HG03469 (cell line): ENCODE data around the gene PRRC2A.

Source experiments
- ATAC-seq: cut with Tn5 transposase; IDR thresholded peaks from one replicate; pipeline ENCODE4 v1.9.1; 2021; ENCODE audit warnings: mild to moderate bottlenecking, moderate library complexity, moderate number of reproducible peaks; ENCODE audit not compliant: unreplicated experiment

PRRC2A gene

DNA sequence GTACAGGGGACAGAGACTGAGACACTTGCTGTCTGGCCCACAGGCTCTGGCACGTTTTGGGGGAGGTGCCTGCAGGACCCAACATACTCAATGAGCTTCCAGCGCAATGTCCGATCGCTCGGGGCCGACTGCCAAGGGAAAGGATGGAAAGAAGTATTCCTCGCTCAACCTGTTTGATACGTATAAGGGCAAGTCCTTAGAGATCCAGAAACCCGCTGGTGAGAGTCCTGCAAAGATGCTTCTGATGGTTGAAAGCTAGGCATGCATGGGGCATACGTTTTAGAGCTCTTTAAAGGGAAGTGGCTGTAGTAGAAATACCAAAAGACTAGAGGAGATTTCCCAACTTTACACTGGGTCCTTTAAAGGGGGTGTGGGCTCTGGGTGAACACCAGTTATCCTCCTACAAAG lies 2.2 kb downstream of the PRRC2A start:
- ATAC-seq = no peak

DNA sequence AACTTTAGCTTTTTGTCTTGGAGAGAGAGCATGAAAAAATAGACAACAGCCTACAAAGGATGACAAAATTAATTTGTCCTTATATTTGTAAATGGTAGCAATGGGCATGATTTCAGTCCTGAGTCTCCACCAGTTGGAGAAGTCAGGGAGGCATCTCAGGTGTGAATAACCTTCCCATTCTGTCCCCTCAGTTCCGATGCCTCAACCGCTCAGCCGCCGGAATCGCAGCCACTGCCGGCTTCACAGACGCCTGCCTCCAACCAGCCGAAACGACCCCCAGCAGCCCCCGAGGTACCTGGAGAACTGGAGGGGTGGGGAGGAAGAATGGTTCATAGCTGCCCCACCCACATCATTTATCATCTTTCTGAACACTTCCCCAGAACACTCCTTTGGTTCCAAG lies 3.6 kb downstream of the PRRC2A start:
- no peak for ATAC-seq

DNA sequence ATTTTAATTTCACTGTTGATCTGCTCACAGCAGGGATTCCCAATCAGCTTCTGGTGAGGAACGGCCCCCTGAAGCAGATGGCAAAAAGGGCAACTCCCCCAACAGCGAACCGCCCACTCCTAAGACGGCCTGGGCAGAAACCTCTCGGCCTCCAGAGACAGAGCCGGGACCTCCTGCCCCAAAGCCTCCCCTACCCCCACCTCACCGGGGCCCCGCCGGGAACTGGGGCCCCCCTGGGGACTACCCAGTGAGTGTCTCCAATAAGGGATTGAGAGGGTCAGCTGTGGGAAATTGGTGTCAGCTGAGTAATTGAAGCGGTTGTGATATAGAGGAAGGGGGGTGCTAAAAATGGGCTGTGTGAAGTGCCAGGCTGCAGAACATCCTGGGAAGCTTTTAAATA lies 6.4 kb downstream of the PRRC2A start:
- no peak for ATAC-seq

DNA sequence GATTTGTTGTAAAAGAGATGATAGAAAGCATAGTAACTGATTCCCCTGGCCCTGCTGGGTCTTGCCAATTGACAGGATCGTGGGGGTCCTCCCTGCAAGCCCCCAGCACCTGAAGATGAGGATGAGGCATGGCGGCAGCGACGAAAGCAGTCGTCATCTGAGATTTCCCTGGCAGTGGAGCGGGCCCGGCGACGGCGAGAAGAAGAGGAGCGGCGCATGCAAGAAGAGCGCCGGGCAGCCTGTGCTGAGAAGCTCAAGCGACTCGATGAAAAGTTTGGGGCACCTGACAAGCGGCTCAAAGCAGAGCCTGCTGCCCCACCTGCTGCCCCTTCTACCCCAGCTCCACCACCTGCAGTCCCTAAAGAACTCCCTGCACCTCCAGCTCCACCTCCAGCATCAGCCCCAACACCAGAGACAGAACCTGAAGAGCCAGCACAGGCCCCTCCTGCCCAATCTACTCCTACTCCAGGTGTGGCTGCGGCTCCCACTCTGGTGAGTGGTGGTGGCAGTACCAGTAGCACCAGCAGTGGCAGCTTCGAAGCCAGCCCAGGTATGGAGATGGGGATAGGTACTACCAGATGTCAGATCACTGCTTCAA lies 7.3 kb downstream of the PRRC2A start:
- no peak for ATAC-seq

DNA sequence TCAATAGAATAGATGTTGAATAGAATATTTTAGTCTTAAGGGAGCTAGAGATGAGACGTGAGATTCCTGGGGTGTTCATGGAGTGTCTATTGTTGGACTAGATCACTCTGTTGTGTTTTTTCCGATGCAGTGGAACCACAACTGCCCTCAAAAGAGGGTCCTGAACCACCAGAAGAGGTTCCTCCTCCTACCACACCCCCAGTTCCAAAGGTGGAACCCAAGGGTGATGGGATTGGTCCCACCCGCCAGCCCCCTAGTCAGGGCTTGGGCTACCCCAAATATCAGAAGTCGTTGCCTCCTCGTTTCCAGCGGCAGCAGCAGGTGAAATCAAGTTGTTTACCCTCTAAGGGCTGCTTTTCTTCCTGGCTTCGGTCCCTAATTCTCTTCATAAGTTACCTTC lies 8.5 kb downstream of the PRRC2A start:
- ATAC-seq = no peak

DNA sequence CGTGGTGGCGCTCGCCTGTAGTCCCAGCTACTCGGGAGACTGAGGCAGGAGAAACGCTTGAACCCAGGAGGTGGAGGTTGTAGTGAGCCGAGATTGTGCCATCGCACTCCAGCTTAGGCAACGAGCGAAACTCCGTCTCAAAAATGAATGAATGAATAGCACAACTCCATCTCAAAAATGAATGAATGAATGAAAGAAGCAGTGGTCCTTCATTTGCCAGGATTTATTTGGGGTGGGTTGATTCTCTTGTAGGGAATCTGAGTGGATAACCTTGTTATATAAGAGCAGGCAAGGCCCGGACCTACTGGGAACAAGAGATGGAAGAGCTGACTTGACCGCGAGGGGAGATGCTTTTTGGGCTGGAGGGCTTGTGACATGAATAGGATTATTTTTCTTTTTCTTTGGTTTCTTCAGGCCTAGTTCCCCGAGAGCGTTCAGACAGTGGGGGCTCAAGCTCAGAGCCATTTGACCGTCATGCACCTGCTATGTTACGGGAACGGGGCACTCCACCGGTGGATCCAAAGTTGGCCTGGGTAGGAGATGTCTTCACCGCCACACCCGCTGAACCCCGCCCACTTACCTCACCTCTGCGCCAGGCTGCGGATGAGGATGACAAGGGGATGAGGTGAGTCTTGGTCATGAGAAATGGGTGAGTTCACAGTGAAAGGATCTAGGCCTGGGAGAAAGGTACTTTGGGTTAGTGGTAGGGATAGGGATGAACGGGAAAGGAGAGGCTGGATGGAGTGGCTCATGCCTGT lies 9.8 kb downstream of the PRRC2A start:
- ATAC-seq = no peak

DNA sequence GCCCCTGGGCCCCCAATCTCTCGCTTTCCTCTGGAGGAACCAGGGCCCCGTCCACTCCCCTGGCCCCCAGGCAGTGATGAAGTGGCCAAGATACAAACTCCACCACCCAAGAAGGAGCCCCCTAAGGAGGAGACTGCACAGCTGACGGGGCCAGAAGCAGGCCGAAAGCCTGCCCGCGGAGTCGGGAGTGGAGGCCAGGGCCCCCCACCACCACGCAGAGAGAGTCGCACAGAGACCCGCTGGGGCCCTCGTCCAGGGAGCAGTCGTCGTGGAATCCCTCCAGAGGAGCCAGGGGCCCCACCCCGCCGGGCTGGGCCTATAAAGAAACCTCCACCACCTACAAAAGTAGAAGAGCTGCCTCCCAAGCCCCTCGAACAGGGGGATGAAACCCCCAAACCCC lies 10.7 kb downstream of the PRRC2A start:
- ATAC-seq = no peak

DNA sequence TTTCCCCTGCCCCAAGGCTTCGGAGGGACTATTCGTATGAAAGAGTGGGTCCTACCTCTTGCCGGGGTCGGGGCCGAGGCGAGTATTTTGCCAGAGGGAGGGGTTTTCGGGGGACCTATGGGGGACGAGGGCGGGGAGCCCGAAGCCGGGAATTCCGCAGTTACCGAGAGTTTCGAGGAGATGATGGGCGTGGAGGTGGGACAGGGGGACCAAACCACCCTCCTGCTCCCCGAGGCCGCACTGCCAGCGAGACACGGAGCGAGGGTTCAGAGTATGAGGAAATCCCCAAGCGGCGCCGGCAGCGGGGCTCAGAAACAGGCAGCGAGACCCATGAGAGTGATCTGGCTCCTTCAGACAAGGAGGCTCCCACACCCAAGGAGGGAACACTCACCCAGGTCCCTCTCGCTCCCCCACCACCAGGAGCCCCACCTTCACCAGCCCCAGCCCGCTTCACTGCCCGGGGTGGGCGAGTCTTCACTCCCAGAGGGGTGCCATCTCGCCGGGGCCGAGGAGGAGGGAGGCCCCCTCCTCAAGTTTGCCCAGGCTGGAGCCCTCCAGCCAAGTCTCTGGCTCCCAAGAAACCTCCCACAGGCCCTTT lies 11.3 kb downstream of the PRRC2A start:
- ATAC-seq = no peak

DNA sequence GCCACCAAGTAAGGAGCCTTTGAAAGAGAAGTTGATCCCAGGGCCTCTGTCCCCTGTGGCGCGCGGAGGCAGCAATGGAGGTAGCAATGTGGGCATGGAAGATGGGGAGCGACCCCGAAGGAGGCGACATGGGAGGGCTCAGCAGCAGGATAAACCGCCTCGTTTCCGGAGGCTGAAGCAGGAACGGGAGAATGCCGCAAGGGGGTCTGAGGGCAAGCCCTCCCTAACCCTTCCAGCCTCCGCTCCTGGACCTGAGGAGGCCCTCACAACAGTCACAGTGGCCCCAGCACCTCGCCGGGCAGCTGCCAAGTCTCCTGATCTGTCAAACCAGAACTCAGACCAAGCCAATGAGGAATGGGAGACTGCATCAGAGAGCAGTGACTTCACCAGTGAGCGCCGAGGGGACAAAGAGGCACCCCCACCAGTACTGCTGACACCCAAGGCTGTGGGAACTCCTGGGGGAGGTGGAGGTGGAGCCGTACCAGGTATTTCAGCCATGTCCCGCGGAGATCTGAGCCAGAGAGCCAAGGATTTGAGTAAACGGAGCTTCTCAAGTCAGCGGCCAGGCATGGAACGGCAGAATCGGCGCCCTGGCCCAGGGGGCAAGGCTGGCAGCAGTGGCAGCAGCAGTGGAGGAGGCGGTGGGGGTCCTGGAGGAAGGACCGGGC lies 11.9 kb downstream of the PRRC2A start:
- no peak for ATAC-seq

DNA sequence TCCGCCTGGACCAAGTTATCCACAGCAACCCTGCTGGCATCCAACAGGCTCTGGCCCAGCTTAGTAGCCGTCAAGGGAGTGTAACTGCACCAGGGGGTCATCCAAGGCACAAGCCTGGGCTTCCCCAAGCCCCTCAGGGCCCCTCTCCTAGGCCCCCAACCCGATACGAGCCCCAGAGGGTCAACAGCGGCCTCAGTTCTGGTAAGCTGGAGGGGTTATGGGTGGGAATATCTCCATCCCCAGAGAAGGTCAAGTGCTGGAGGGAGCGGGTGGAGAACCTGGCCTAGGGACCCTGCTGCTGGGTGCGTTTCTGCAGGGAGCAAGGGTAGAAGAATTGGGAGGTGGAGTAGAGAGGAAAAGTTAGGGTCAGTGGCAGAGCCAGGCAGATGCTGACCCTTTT lies 12.9 kb downstream of the PRRC2A start:
- ATAC-seq = no peak

DNA sequence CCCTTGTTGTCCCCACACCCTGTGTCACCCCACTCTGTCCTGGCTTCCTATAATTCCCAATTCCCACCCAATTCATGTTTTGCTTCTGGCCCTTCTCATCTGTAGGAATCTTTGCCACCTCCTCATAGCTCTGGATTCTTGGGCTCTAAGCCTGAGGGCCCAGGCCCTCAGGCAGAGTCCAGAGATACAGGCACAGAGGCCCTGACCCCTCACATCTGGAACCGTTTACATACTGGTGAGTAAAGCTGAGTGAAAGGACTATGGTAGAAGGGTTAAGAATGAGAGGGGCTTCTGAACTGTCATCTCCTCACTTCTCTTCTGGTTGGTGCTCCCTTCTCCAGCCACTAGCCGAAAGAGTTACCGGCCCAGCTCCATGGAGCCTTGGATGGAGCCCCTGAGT lies 13.6 kb downstream of the PRRC2A start:
- ATAC-seq = no peak

DNA sequence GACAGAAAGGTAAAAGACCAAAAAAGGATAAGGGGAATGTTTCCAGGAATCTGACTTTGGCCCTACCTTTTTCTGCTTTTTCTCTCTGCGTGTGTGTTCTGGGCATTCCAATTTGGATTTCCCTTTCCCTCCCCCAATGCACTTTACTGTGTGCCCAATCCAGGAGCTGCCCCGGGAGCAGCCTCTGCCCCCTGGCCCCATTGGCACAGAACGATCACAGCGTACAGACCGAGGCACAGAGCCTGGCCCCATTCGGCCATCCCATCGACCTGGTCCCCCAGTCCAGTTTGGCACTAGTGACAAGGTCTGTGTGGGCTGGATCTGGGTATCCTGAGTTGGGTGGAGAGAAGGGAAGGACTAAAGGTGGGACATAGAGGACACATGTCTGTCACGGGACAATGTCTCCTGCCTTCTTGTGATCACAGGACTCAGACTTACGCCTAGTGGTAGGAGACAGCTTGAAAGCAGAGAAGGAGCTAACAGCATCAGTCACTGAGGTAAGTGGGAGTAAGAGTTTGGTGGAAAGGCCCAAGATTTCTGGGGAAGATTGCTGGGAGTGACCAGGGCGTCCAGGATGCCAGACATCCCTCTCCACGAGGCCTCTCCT lies 14.6 kb downstream of the PRRC2A start:
- ATAC-seq = no peak

DNA sequence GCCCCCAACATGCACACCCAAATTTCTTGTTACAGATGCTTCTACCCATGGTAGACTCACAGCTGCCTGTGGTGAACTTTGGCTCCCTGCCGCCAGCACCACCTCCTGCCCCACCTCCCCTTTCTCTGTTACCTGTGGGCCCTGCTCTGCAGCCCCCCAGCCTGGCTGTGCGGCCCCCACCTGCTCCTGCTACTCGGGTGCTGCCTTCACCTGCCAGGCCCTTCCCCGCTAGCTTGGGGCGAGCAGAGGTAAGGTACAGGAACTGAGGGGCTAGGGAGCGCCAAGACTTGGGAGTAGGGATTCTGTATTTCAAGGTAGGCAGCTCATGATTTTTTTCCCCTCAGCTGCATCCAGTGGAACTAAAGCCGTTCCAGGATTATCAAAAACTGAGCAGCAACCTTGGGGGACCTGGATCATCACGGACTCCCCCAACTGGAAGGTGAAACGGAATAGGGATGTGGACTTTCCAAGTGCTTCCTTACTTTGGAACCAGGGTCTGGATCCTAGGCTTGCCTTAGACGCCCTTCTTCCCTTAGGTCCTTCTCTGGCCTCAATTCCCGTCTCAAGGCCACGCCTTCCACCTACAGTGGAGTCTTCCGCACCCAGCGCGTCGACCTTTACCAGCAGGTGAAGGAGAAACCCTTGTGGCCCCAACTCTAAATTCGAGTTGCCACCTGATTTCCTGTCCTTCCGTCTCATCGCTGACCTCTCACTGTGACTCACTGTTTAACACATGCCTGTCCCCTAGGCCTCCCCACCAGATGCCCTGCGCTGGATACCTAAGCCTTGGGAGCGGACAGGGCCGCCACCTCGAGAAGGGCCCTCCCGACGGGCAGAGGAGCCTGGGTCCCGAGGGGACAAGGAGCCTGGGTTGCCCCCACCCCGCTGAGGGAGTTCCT lies 16.4 kb downstream of the PRRC2A start:
- no peak for ATAC-seq

DNA sequence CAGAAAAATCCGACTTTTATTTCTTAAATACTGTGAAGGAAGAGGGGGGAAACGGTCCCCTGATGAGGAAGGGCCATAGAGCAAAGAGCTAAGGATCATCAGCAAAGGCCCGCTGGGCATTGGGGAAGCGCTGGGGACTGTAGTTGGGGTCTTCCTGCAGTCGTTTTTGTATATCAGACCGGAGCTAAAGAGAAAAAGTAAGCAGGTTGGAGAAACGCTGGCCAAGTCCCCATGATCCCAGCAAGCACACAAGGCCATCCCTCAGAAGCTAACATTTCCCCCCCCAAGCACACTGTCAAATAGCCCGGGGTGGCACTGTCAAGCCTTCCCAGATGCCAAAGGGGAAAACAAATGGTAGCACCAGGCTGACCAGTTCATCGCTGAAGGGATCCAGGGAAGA lies 18.5 kb downstream of the PRRC2A start:
- no peak for ATAC-seq

DNA sequence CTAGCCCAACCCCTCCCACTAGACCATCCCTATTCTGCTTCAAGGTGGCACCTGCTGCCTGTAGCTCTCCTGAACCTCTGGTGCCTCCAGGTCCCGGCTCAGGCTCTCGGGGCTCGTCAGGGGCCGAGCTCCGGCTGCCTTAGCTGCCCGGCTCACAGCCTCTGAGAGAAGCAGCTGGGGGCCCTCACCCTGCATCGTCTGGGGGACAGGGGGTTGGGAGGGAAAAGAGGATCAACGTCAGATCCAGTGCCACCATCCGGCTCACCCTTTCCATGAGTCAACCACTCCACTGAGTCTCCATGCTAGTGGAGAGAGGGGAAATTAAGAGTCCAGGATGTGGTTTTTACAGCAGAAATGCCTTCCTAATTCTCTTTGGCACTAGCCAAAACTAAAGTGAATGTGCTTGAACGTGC lies 18.9 kb downstream of the PRRC2A start:
- ATAC-seq = no peak

DNA sequence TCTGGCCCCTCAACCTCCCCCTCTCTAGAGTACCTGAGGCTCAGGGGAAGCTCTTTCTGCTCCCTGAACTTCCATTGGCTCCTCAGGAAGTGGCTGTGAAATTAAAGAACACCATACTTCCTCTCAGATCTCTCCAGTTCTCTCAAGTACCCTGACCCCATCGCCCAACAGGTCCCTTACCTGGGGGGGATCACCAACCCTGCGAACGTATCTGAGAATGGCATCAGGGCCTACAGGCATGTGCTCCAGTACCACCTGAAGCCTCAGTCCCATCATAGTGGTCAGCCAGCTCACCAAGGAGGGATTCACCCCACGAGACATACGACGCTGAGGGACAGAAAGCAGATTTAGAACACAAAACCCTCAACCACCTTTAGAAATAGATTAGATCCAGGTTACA lies 20.1 kb downstream of the PRRC2A start:
- no peak for ATAC-seq

DNA sequence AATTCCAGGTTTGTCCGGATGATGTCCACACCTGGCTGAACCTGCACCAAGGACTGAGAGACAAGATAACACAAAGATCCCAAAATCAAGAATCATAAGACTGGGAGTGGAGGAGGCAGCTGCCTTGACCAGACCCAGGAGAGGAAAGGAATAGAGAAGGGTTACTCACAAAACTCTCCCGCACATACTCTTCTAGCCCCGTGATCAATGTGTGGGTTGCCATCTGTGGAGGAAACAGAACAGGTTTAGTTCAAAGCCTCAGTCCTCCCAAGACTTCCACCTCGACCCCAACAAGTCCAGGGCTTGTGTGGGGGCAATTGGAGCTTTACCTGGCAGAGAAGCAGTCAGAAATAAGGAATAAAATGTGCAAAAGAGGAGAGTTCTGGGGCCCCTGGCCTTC lies 20.9 kb downstream of the PRRC2A start:
- no peak for ATAC-seq

DNA sequence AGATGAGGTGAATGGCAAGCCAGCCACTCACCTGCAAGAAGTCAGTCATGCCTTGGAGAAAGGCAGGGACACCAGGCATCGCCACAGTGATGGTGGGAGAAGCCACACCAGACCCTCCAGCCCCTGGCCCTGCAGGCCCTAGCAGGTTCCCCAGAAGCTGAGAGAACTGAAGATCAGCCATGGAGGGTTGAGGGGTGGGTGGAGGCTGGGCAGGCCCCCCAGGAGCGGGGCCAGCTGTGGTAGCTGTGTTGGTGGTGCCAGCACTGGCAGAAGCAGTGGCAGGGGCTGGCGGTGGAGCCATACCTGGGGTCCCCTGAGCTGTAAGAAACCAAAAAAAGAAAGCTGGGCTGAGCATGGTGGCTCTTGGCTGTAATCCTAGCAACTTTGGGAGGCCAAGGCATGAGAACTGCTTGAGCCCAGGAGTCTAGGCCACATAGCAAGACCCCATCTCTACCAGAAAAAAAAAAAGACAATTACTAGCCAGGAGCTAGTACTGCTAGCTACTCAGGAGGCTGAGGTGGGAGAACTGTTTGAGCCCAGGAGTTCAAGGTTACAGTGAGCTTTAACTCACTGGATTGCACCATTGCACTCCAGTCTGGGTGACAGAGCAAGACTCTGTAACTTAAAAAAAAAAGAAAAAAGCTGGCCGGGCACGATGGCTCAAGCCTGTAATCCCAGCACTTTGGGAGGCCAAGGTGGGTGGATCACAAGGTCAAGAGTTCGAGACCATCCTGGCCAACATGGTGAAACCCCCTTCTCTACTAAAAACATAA lies 22.5 kb downstream of the PRRC2A start:
- ATAC-seq = no peak

DNA sequence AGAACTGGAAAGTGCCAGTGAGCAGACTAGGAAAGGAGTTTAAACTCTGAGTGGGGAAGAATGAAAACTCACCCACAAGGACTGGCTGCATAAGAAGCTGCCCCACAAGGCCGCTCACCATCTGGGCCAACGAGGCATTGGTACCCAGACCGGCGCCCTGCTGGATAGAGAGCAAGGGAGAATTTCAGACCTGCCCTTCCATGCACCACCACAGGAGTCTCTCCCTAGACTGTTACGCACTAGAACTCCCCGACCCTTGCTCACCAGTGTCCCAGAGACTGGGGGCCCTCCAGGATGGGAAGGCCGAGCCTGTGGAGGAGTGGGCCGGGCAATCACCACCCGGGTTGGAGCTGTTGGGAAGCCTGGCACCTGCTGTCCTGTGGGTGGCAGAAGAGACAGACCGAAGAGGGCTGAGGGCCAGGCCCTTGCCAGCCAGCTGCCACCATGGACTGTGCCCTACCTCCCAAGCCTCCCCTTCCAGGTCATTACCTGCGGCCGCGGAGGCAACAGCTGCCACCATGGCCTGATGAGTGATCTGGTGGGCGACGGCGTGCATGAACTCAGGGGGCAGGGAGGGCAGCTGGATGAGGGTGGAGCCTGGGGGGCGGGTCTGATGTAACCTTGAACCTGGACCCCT lies 23.4 kb downstream of the PRRC2A start:
- ATAC-seq = no peak
